GM12878 (cell line): ENCODE measurements around the gene KLHDC8A. TPM values are rescaled to one million over a fixed set of nuclear protein-coding genes. Genes with fewer than 3 reads are reported as not detected.

Experiments used
- ATAC-seq: fragments of 200-7000 bp; cut with Tn5 transposase; 3 replicates; pipeline ENCODE4 v1.9.1; 2020; ENCODE audit warnings: mild to moderate bottlenecking, moderate library complexity
- BruUV-seq: library from RNA; stranded (reverse); fragments of 400-500 nt; replicated peaks from 2 replicates; lab custom pipeline; 2021; lab: Mats Ljungman, UMichigan
- CTCF ChIA-PET: fragments of 300-600 bp; sonication (Branson Sonifier 250); formaldehyde crosslinking; extraction: SDS; loops from one replicate; lab custom pipeline; 2021; ENCODE audit warnings: inconsistent platforms; lab: Yijun Ruan, JAX
- POLR2A ChIA-PET: fragments of 350-600 bp; formaldehyde crosslinking; extraction: SDS; loops from one replicate; lab custom pipeline; 2021; ENCODE audit warnings: inconsistent platforms; lab: Charles Lee
- RAD21 ChIA-PET: fragments of 300-600 bp; sonication (Branson Sonifier 250); formaldehyde crosslinking; loops from one replicate; lab custom pipeline; 2023; ENCODE audit warnings: antibody characterized with exemption; ENCODE audit not compliant: unreplicated experiment; lab: Charles Lee
- SMC1A ChIA-PET: fragments of 300-600 bp; sonication (Branson Sonifier 250); formaldehyde crosslinking; loops from one replicate; lab custom pipeline; 2023; ENCODE audit not compliant: unreplicated experiment, uncharacterized antibody; lab: Charles Lee
- DNase-seq: peaks from one replicate; pipeline ENCODE4 v3.0.0-alpha.2; 2011; ENCODE audit warnings: low read depth, low spot score
- FAIRE-seq: peaks from 3 replicates; lab custom pipeline; 2011; peaks lifted over from hg19 to GRCh38; lab: Jason Lieb, UNC
- H2AFZ ChIP-seq: 2 replicates; pipeline ENCODE4 v1.6.0; 2011; ENCODE audit warnings: low read depth, low read length, control low read depth; ENCODE audit not compliant: control insufficient read depth
- H3K27ac ChIP-seq: 2 replicates; pipeline ENCODE4 v1.5.1; 2011; ENCODE audit warnings: control low read depth; ENCODE audit not compliant: control insufficient read depth, insufficient read depth
- H3K27me3 ChIP-seq, 2 experiments: replicated peaks in 1 of 2; 2 replicates each; pipeline versions ENCODE4 v1.6.0 to v1.6.1; 2011; ENCODE audit warnings: low read length in 1 of 2; ENCODE audit not compliant: control insufficient read depth in 2 of 2, insufficient read depth in 2 of 2
- H3K36me3 ChIP-seq, 2 experiments: 2 replicates each; pipeline ENCODE4 v1.5.1; 2011; ENCODE audit warnings: low read length in 1 of 2; ENCODE audit not compliant: control insufficient read depth in 2 of 2, insufficient read depth in 2 of 2
- H3K4me1 ChIP-seq: 2 replicates; pipeline ENCODE4 v1.6.1; 2011; ENCODE audit warnings: mild to moderate bottlenecking, low read length, moderate library complexity, mixed read lengths; ENCODE audit not compliant: control insufficient read depth, insufficient read depth
- H3K4me2 ChIP-seq: 2 replicates; pipeline ENCODE4 v1.6.0; 2011; ENCODE audit warnings: control low read depth; ENCODE audit not compliant: control insufficient read depth, insufficient read depth
- H3K4me3 ChIP-seq: fragments of 200-600 bp; sonication (generic); 2 replicates; pipeline ENCODE4 v1.5.1; 2016
- H3K79me2 ChIP-seq: 2 replicates; pipeline ENCODE4 v1.6.0; 2011; ENCODE audit warnings: low read length; ENCODE audit not compliant: control insufficient read depth, insufficient read depth
- H3K9ac ChIP-seq: 2 replicates; pipeline ENCODE4 v1.8.0; 2011; ENCODE audit warnings: low read length, control low read depth, mixed read lengths; ENCODE audit not compliant: control insufficient read depth, insufficient read depth
- H3K9me3 ChIP-seq: replicated peaks from 3 replicates; pipeline ENCODE4 v1.5.1; 2011; ENCODE audit warnings: mild to moderate bottlenecking, low read length; ENCODE audit not compliant: control insufficient read depth, insufficient read depth
- H4K20me1 ChIP-seq: 2 replicates; pipeline ENCODE4 v1.6.0; 2011; ENCODE audit not compliant: control insufficient read depth, insufficient read depth
- ASH2L ChIP-seq: fragments of 300-600, 200-600 bp; sonication (generic); IDR thresholded peaks from 2 replicates; pipeline ENCODE4 v1.6.1; 2017; ENCODE audit warnings: low read depth, mild to moderate bottlenecking, borderline replicate concordance
- DPF2 ChIP-seq: fragments of 450-650 bp; IDR thresholded peaks from 2 replicates; pipeline ENCODE4 v1.6.1; 2017; ENCODE audit warnings: mild to moderate bottlenecking
- RAD21 ChIP-seq: IDR thresholded peaks from 2 replicates; pipeline ENCODE4 v1.6.1; 2011; ENCODE audit warnings: mild to moderate bottlenecking, low read depth, low read length, moderate library complexity; ENCODE audit not compliant: insufficient read depth
- RBBP5 ChIP-seq: fragments of 200-600 bp; sonication (generic); conservative IDR thresholded peaks from 2 replicates; pipeline ENCODE4 v1.6.1; 2016
- SIX5 ChIP-seq: IDR thresholded peaks from 2 replicates; pipeline ENCODE4 v1.6.1; 2011; ENCODE audit warnings: mild to moderate bottlenecking, low read depth, low read length, moderate library complexity; ENCODE audit not compliant: severe bottlenecking
- SP1 ChIP-seq: IDR thresholded peaks from one replicate; pipeline ENCODE4 v1.6.1; 2011; ENCODE audit warnings: low read depth, low read length
- SREBF1 ChIP-seq: IDR thresholded peaks from 2 replicates; pipeline ENCODE4 v1.6.1; 2012; ENCODE audit warnings: mild to moderate bottlenecking, low read length
- TAF1 ChIP-seq: IDR thresholded peaks from 2 replicates; pipeline ENCODE4 v1.6.1; 2011; ENCODE audit warnings: mild to moderate bottlenecking, low read depth, low read length, borderline replicate concordance
- ZNF207 ChIP-seq: fragments of 450-650 bp; IDR thresholded peaks from 2 replicates; pipeline ENCODE4 v1.6.1; 2014; ENCODE audit warnings: antibody characterized with exemption, mild to moderate bottlenecking, borderline replicate concordance
- WGBS: methylation state at CpG from one replicate; pipeline ENCODE4 v1.1.6; 2016; ENCODE audit warnings: low lambda C conversion rate; ENCODE audit not compliant: insufficient replicate concordance, insufficient coverage; ENCODE audit errors: missing lambda C conversion rate; 5-methylcytosine and 5-hydroxymethylcytosine counted together
- in situ Hi-C: fragments of 300-500 bp; cut with MboI; formaldehyde crosslinking; loops from 9 replicates; pipeline ENCODE4 v1.14.3; 2018; ENCODE audit warnings: mixed read lengths
- intact Hi-C: fragments of 100-400 bp; cut with micrococcal nuclease; formaldehyde crosslinking; loops from one replicate; pipeline ENCODE4 v1.14.2; 2022; ENCODE audit not compliant: unreplicated experiment
- polyA plus RNA-seq, 11 experiments: library from polyadenylated mRNA; depleted of rRNA in 4 of 11; unstranded in 6 of 11; stranded (reverse) in 5 of 11; fragments of >200 nt; fragmentation: Nextera tagmentation in 4 of 11; fragmentation: Illumina TruSeq in 1 of 11; extraction: Ambion mirVana in 4 of 11; extraction: Trizol in 1 of 11; gene quantifications; 1 replicate in 1 of 11; 2 replicates in 10 of 11; pipeline versions ENCODE4 v1.2.1 to v1.2.3, GENCODE V29; 2011 to 2016; ENCODE audit warnings: inconsistent platforms in 2 of 11, missing spikeins in 2 of 11, low read depth in 1 of 11
- total RNA-seq, 4 experiments: library from RNA; depleted of rRNA in 3 of 4; stranded (reverse); fragments of >200 nt in 3 of 4; fragmentation: Illumina TruSeq in 1 of 4; extraction: Trizol in 1 of 4; gene quantifications; 2 replicates each; pipeline versions ENCODE4 v1.2.1 to v1.2.3, GENCODE V29; 2013 to 2021
- TF ChIP-seq, protein P1 (sequence below): fragments of 450-650 bp; IDR thresholded peaks from 2 replicates; pipeline ENCODE4 v1.6.1; 2018; ENCODE audit warnings: mild to moderate bottlenecking, low read depth, moderate library complexity; ENCODE audit not compliant: partially characterized antibody
- TF ChIP-seq, protein P2 (sequence below): IDR thresholded peaks from 2 replicates; pipeline ENCODE4 v1.6.1; 2011; ENCODE audit warnings: borderline replicate concordance, low read depth, mild to moderate bottlenecking, moderate library complexity, mixed read lengths, low read length; ENCODE audit not compliant: insufficient read depth; ENCODE audit errors: extremely low read length
- TF ChIP-seq, protein P3 (sequence below): fragments of 450-650 bp; IDR thresholded peaks from 2 replicates; pipeline ENCODE4 v1.6.1; 2017; ENCODE audit warnings: antibody characterized with exemption, mild to moderate bottlenecking, moderate library complexity
- TF ChIP-seq, protein P4 (sequence below): fragments of 450-650 bp; IDR thresholded peaks from 2 replicates; pipeline ENCODE4 v1.6.1; 2014; ENCODE audit warnings: mild to moderate bottlenecking

The KLHDC8A gene
- total and polyA plus RNA-seq, 10 of the 15 experiments (the other 5 are each of a cell fraction or from before 2014, with no cell fraction given): not detected

- no peak for TF ChIP-seq RAD21
- TF ChIP-seq, protein P1, sequence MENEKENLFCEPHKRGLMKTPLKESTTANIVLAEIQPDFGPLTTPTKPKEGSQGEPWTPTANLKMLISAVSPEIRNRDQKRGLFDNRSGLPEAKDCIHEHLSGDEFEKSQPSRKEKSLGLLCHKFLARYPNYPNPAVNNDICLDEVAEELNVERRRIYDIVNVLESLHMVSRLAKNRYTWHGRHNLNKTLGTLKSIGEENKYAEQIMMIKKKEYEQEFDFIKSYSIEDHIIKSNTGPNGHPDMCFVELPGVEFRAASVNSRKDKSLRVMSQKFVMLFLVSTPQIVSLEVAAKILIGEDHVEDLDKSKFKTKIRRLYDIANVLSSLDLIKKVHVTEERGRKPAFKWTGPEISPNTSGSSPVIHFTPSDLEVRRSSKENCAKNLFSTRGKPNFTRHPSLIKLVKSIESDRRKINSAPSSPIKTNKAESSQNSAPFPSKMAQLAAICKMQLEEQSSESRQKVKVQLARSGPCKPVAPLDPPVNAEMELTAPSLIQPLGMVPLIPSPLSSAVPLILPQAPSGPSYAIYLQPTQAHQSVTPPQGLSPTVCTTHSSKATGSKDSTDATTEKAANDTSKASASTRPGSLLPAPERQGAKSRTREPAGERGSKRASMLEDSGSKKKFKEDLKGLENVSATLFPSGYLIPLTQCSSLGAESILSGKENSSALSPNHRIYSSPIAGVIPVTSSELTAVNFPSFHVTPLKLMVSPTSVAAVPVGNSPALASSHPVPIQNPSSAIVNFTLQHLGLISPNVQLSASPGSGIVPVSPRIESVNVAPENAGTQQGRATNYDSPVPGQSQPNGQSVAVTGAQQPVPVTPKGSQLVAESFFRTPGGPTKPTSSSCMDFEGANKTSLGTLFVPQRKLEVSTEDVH: no peak
These were observed 52.6 kb downstream of the KLHDC8A start (continued) for GRCh38 chr1:205304046-205304694.

DNA sequence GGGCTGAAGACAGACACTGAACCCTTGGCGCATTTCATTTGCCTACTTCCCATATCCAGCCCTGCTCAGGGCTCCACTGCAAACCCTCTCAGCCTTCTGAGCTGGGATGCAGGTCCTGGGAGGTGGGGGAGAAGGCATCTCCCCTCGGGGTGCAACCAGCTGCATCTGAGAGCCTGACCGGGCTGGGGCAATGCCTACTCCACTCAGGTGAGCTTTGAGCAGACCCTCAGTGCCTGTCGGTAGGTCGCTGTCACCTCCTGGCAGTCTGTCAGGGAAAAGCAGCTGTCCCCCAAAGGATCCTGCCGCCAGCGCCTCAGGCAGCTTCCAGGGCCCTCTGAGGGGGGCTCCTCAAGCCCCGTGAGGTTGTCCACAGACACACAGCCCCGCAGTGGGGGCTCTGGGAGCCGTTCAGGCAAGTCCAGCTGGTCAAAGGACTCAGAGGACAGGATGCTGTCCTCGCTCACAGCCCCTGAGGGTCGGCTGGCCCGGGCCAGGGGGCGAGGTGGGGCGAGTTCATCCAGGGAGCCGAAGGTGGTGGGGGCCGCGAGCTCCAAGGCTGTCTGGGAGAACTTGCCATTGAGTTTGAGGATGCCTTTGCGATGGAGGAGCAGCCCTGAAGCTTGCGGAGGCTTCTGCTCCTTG, 53.4 kb downstream of the KLHDC8A start:
- SMC1A ChIA-PET: interaction anchor here (0.9 to 35.1 kb wide), 2 partner anchors 22 to 25 kb away, joined by 3 to 1445 read pairs; no protein-coding TSS in a partner anchor
- RAD21 ChIA-PET: interaction anchor here (0.6 to 1.7 kb wide), 5 partner anchors 10 to 332 kb away, joined by 3 to 6 read pairs (median 4); no protein-coding TSS in a partner anchor
- TF ChIP-seq ZNF207 (no peak), SP1 (no peak), DPF2 (no peak), ASH2L (no peak), TAF1 (no peak), RBBP5 (no peak), SIX5 (no peak), SREBF1 (no peak)
- TF ChIP-seq, protein P2, sequence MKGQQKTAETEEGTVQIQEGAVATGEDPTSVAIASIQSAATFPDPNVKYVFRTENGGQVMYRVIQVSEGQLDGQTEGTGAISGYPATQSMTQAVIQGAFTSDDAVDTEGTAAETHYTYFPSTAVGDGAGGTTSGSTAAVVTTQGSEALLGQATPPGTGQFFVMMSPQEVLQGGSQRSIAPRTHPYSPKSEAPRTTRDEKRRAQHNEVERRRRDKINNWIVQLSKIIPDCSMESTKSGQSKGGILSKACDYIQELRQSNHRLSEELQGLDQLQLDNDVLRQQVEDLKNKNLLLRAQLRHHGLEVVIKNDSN: no peak
- TF ChIP-seq, protein P3, sequence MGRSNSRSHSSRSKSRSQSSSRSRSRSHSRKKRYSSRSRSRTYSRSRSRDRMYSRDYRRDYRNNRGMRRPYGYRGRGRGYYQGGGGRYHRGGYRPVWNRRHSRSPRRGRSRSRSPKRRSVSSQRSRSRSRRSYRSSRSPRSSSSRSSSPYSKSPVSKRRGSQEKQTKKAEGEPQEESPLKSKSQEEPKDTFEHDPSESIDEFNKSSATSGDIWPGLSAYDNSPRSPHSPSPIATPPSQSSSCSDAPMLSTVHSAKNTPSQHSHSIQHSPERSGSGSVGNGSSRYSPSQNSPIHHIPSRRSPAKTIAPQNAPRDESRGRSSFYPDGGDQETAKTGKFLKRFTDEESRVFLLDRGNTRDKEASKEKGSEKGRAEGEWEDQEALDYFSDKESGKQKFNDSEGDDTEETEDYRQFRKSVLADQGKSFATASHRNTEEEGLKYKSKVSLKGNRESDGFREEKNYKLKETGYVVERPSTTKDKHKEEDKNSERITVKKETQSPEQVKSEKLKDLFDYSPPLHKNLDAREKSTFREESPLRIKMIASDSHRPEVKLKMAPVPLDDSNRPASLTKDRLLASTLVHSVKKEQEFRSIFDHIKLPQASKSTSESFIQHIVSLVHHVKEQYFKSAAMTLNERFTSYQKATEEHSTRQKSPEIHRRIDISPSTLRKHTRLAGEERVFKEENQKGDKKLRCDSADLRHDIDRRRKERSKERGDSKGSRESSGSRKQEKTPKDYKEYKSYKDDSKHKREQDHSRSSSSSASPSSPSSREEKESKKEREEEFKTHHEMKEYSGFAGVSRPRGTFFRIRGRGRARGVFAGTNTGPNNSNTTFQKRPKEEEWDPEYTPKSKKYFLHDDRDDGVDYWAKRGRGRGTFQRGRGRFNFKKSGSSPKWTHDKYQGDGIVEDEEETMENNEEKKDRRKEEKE: no peak
- TF ChIP-seq, protein P4, sequence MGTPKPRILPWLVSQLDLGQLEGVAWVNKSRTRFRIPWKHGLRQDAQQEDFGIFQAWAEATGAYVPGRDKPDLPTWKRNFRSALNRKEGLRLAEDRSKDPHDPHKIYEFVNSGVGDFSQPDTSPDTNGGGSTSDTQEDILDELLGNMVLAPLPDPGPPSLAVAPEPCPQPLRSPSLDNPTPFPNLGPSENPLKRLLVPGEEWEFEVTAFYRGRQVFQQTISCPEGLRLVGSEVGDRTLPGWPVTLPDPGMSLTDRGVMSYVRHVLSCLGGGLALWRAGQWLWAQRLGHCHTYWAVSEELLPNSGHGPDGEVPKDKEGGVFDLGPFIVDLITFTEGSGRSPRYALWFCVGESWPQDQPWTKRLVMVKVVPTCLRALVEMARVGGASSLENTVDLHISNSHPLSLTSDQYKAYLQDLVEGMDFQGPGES: no peak
- no peaks in the 10 kb centered on the region; a peak in 1 of 4 replicates for H3K36me3 ChIP-seq
- no peak for ATAC-seq
- no TSS peak for BruUV-seq
- no peak for FAIRE-seq
- H3K9ac ChIP-seq: no peak overlapping the region
- H3K4me1 ChIP-seq: no peaks in the 10 kb centered on the region
- no peak overlapping the region for H3K4me2 ChIP-seq
- in situ Hi-C loops: no loop called here
- POLR2A ChIA-PET: interaction anchor here (1.5 to 1.7 kb wide), 2 partner anchors 9 to 15 kb away, joined by 5 to 6 read pairs; no protein-coding TSS in a partner anchor
- CTCF ChIA-PET: interaction anchor here (1.1 to 59.5 kb wide), 2 partner anchors 21 to 33 kb away, joined by 3 to 2333 read pairs; no protein-coding TSS in a partner anchor
- intact Hi-C loops: no loop called here
- H4K20me1 ChIP-seq: no peaks in the 10 kb centered on the region
- peaks cover 0 to 2% of the 10 kb centered on the region in 2 experiments; a peak in 1 of 4 replicates for H3K27me3 ChIP-seq
- no peak overlapping the region for H3K27ac ChIP-seq
- WGBS: 48% methylated on average over 17 of the region's 20 CpGs
- H3K4me3 ChIP-seq: no peak overlapping the region
- no peak for DNase-seq
- no peaks in the 10 kb centered on the region for H3K79me2 ChIP-seq
- no peaks in the 10 kb centered on the region for H3K9me3 ChIP-seq
- H2AFZ ChIP-seq: no peak overlapping the region
